Measurements from ENCODE around the gene AXL.

Gene AXL

GRCh38 chr19:41218615-41219507 is at the start of gene AXL:
AXL (plus strand) TSS chr19:41219223; CDS start chr19:41219393, 170 bp downstream.
- Histone ChIP-seq H3K4me3 (ENCODE audit: low read length) (no peak within 1 kb of the TSS), H3K36me3 (ENCODE audit: control insufficient read depth, low read length) (no peaks in the 10 kb centered on the region), H3K4me1 (ENCODE audit: control insufficient read depth, low read length) (no peaks in the 10 kb centered on the region)

GRCh38 chr19:41172297-41173164 is 46.5 kb upstream of the AXL start:
- Histone ChIP-seq H3K9me2 (replicated peaks; ENCODE audit: control insufficient read depth, low read length) (no peaks in the 10 kb centered on the region), H3K36me3 (ENCODE audit: control insufficient read depth, low read length) (no peaks in the 10 kb centered on the region), H3K9me3 (ENCODE audit: control insufficient read depth, insufficient read depth, low read length) (no peaks in the 10 kb centered on the region), H3F3A (ENCODE audit: control insufficient read depth, insufficient read depth) (no peaks in the 10 kb centered on the region), H3K79me2 (ENCODE audit: control insufficient read depth, low read length) (no peaks in the 10 kb centered on the region), H3K27ac (ENCODE audit: low read depth, low read length) (no peak overlapping the region), H3K4me1 (ENCODE audit: control insufficient read depth, low read length) (peaks cover 3% of the 10 kb centered on the region; the same call in 1 of the 2 replicates), H3K4me3 (ENCODE audit: low read length) (no peak overlapping the region), H4K20me1 (ENCODE audit: control insufficient read depth, insufficient read depth, low read depth, low read length) (no peaks in the 10 kb centered on the region), H3K27me3 (ENCODE audit: control insufficient read depth, low read length) (no peaks in the 10 kb centered on the region), H3K4me2 (ENCODE audit: low read length) (no peak overlapping the region)
- TF ChIP-seq, protein P1, sequence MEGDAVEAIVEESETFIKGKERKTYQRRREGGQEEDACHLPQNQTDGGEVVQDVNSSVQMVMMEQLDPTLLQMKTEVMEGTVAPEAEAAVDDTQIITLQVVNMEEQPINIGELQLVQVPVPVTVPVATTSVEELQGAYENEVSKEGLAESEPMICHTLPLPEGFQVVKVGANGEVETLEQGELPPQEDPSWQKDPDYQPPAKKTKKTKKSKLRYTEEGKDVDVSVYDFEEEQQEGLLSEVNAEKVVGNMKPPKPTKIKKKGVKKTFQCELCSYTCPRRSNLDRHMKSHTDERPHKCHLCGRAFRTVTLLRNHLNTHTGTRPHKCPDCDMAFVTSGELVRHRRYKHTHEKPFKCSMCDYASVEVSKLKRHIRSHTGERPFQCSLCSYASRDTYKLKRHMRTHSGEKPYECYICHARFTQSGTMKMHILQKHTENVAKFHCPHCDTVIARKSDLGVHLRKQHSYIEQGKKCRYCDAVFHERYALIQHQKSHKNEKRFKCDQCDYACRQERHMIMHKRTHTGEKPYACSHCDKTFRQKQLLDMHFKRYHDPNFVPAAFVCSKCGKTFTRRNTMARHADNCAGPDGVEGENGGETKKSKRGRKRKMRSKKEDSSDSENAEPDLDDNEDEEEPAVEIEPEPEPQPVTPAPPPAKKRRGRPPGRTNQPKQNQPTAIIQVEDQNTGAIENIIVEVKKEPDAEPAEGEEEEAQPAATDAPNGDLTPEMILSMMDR (IDR thresholded peaks at IDR 0.05; ENCODE audit: low read depth, low read length, poor library complexity, severe bottlenecking), result peak; percentile 16
- TF ChIP-seq EZH2phosphoT487 (IDR thresholded peaks at IDR 0.05; ENCODE audit: borderline replicate concordance, low read length), result no peak

More at GRCh38 chr19:41218615-41219507, at the start of gene AXL:
- H3K9me2 ChIP-seq (replicated peaks; ENCODE audit: control insufficient read depth, low read length), result no peaks in the 10 kb centered on the region
- no peaks in the 10 kb centered on the region for H4K20me1 ChIP-seq (ENCODE audit: control insufficient read depth, insufficient read depth, low read depth, low read length)
- H3K9me3 ChIP-seq (ENCODE audit: control insufficient read depth, insufficient read depth, low read length), result no peaks in the 10 kb centered on the region
- H3K4me2 ChIP-seq (ENCODE audit: low read length), result no peak within 1 kb of the TSS
- no peak within 1 kb of the TSS for H3K27ac ChIP-seq (ENCODE audit: low read depth, low read length)
- H3F3A ChIP-seq (ENCODE audit: control insufficient read depth, insufficient read depth), result no peaks in the 10 kb centered on the region
- H3K79me2 ChIP-seq (ENCODE audit: control insufficient read depth, low read length), result no peaks in the 10 kb centered on the region
- TF ChIP-seq EZH2phosphoT487 (IDR thresholded peaks at IDR 0.05; ENCODE audit: borderline replicate concordance, low read length), result no peak
- TF ChIP-seq, protein P1 (IDR thresholded peaks at IDR 0.05; ENCODE audit: low read depth, low read length, poor library complexity, severe bottlenecking), result no peak
- H3K27me3 ChIP-seq (ENCODE audit: control insufficient read depth, low read length), result no peaks in the 10 kb centered on the region

GRCh38 chr19:41174297-41174928 is 44.6 kb upstream of the AXL start:
- Histone ChIP-seq H3K27ac (ENCODE audit: low read depth, low read length) (no peak overlapping the region), H3K27me3 (ENCODE audit: control insufficient read depth, low read length) (no peaks in the 10 kb centered on the region), H3K4me1 (ENCODE audit: control insufficient read depth, low read length) (peaks cover 3% of the 10 kb centered on the region; the same call in 1 of the 2 replicates), H3K4me2 (ENCODE audit: low read length) (no peak overlapping the region), H3F3A (ENCODE audit: control insufficient read depth, insufficient read depth) (no peaks in the 10 kb centered on the region), H3K79me2 (ENCODE audit: control insufficient read depth, low read length) (no peaks in the 10 kb centered on the region), H3K9me2 (replicated peaks; ENCODE audit: control insufficient read depth, low read length) (no peaks in the 10 kb centered on the region), H3K9me3 (ENCODE audit: control insufficient read depth, insufficient read depth, low read length) (no peaks in the 10 kb centered on the region), H4K20me1 (ENCODE audit: control insufficient read depth, insufficient read depth, low read depth, low read length) (no peaks in the 10 kb centered on the region), H3K4me3 (ENCODE audit: low read length) (no peak overlapping the region), H3K36me3 (ENCODE audit: control insufficient read depth, low read length) (no peaks in the 10 kb centered on the region)
- TF ChIP-seq EZH2phosphoT487 (IDR thresholded peaks at IDR 0.05; ENCODE audit: borderline replicate concordance, low read length), result no peak
- TF ChIP-seq, protein P1 (IDR thresholded peaks at IDR 0.05; ENCODE audit: low read depth, low read length, poor library complexity, severe bottlenecking), result no peak

Measured in DOHH2 (cell line).